CD4-positive, alpha-beta T cell (primary cell): ENCODE measurements around the gene FOXP4. TPM values are rescaled to one million over a fixed set of nuclear protein-coding genes. Genes with fewer than 3 reads are reported as not detected.
A peak's percentile ranks its signal among the peaks of the same experiment; 100 is the strongest.

Experiments used
- ATAC-seq: fragments of 200-7000 bp; cut with Tn5 transposase; one replicate; pipeline ENCODE4 v1.10.0; 2022; ENCODE audit warnings: mild to moderate bottlenecking; ENCODE audit not compliant: poor library complexity
- CTCF ChIA-PET: fragments of 350-600 bp; sonication (Branson Sonifier 250); formaldehyde crosslinking; loops from one replicate; lab custom pipeline; 2021; ENCODE audit warnings: antibody characterized with exemption, inconsistent platforms; lab: Charles Lee
- POLR2A ChIA-PET: fragments of 350-600 bp; sonication (Branson Sonifier 250); formaldehyde crosslinking; loops from one replicate; lab custom pipeline; 2021; ENCODE audit warnings: antibody characterized with exemption, inconsistent platforms; lab: Charles Lee
- DNase-seq, 14 experiments: peaks; one replicate each; pipeline ENCODE4 v3.0.0-alpha.2; 2013 to 2020; ENCODE audit warnings: mixed read lengths in 2 of 14
- H3K27ac ChIP-seq, 2 donors: one replicate each; pipeline versions ENCODE4 v1.5.1 to v1.7.0; 2013; ENCODE audit warnings: low read length in 2 of 2, low read depth in 1 of 2, mild to moderate bottlenecking in 1 of 2
- H3K27me3 ChIP-seq, 2 experiments: 1 replicate in 1 of 2; 2 replicates in 1 of 2; pipeline versions ENCODE4 v1.6.1 to v1.7.0; 2013; ENCODE audit warnings: low read length in 2 of 2, control low read depth in 1 of 2, mild to moderate bottlenecking in 1 of 2, moderate library complexity in 1 of 2; ENCODE audit not compliant: insufficient read depth in 2 of 2, control insufficient read depth in 1 of 2
- H3K36me3 ChIP-seq: one replicate; pipeline ENCODE4 v1.6.1; 2013; ENCODE audit warnings: low read length, control low read depth; ENCODE audit not compliant: insufficient read depth
- H3K4me1 ChIP-seq: one replicate; pipeline ENCODE4 v1.6.1; 2013; ENCODE audit warnings: low read length, control low read depth; ENCODE audit not compliant: insufficient read depth
- H3K4me3 ChIP-seq: one replicate; pipeline ENCODE4 v1.5.1; 2013; ENCODE audit warnings: mild to moderate bottlenecking, low read length, moderate library complexity
- H3K9me3 ChIP-seq, 2 experiments: 1 replicate in 1 of 2; 2 replicates in 1 of 2; pipeline versions ENCODE4 v1.6.1 to v1.7.0; 2013; ENCODE audit warnings: low read length in 2 of 2, mild to moderate bottlenecking in 2 of 2, control low read depth in 1 of 2, moderate library complexity in 1 of 2; ENCODE audit not compliant: control insufficient read depth in 1 of 2, insufficient read depth in 1 of 2
- H3K27ac Mint-ChIP-seq: one replicate; pipeline ENCODE4 v1.8.0; 2020; ENCODE audit warnings: mixed read lengths
- H3K27me3 Mint-ChIP-seq: one replicate; pipeline ENCODE4 v1.8.0; 2021; ENCODE audit warnings: mixed read lengths
- H3K36me3 Mint-ChIP-seq: one replicate; pipeline ENCODE4 v1.8.0; 2021; ENCODE audit warnings: low read depth, mixed read lengths
- H3K4me1 Mint-ChIP-seq: one replicate; pipeline ENCODE4 v1.8.0; 2021; ENCODE audit warnings: low read depth, mixed read lengths
- H3K4me3 Mint-ChIP-seq: one replicate; pipeline ENCODE4 v1.8.0; 2020; ENCODE audit warnings: mild to moderate bottlenecking, mixed read lengths
- H3K9me3 Mint-ChIP-seq: one replicate; pipeline ENCODE4 v1.8.0; 2020; ENCODE audit warnings: mixed read lengths
- CTCF ChIP-seq: fragments of 200-600 bp; IDR thresholded peaks from one replicate; pipeline ENCODE4 v1.8.0; 2022; ENCODE audit warnings: antibody characterized with exemption, mild to moderate bottlenecking
- intact Hi-C, 2 experiments: fragments of 100-400 bp; cut with DNase I in 1 of 2; cut with micrococcal nuclease in 1 of 2; formaldehyde crosslinking; loops; one replicate each; pipeline versions ENCODE4 v1.15.1 to v1.9.0; 2023 to 2025; cut with DNase I, micrococcal nuclease
- total RNA-seq, 174 experiments: library from RNA in 2 of 174; stranded (reverse) in 2 of 174; gene quantifications; one replicate each; pipeline ENCODE4 v1.2.3 and lab custom pipeline; 2021 to 2026

The FOXP4 gene
- total RNA-seq, 2 experiments from 2014 or later = 3.7 to 3.9 TPM

DNA sequence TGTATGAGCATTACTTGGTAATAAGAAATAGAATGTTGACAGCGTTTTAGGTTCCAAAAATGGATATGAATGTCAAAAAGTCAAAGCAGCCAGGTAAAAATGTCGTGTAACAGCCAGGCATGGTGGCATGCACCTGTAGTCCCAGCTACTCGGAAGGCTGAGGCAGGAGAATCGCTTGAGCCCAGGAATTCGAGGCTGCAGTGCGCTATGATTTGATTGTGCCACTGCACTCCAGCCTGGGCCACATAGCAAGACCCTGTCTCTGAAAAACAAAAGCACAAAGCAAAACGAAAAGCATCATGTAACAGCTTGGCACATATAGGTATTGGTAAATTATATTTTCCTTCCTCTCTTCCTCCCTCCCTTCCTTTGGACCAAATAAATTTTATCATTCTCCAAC is 16.2 kb upstream of the FOXP4 start:
- H3K27me3 Mint-ChIP-seq = peaks cover 11% of the 10 kb centered on the region
- Histone ChIP-seq H3K27ac (no peak overlapping the region), H3K27me3 (peaks cover 0 to 2% of the 10 kb centered on the region in 2 experiments), H3K4me1 (peaks cover 31% of the 10 kb centered on the region), H3K9me3 (no peaks in the 10 kb centered on the region), H3K4me3 (no peak overlapping the region), H3K36me3 (no peaks in the 10 kb centered on the region)
- H3K4me1 Mint-ChIP-seq = peaks cover 26% of the 10 kb centered on the region
- H3K27ac Mint-ChIP-seq = no peak overlapping the region
- CTCF ChIA-PET = no interaction called here
- POLR2A ChIA-PET = no interaction called here
- no peaks in the 10 kb centered on the region for H3K9me3 Mint-ChIP-seq
- no peak for ATAC-seq
- intact Hi-C loops = loop anchor here in 1 of 2 experiments (5.0 kb wide), 1 partner anchor 78 kb away; no protein-coding TSS in a partner anchor
- DNase-seq = no peak
- TF ChIP-seq CTCF = no peak
- no peaks in the 10 kb centered on the region for H3K36me3 Mint-ChIP-seq
- H3K4me3 Mint-ChIP-seq = no peak overlapping the region

DNA sequence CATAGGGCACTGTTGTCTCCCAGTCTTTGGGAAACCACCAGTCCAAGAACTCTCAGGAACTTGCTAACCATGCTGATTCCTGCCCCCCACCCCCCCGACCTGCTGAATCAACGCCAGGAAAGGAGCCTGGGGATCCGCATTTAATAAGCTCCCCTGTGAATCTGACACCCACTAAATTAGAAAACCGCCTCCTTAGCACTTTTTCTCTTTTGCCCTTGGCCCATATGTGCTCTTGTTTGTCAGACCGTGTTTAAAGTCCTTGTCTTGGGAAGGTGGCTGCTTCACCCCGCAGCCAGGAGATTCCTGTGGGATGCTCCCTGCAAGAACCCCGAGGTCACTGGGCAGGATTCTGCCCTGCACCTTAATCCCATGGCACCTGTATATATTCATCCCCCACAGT is 15.7 kb upstream of the FOXP4 start:
- POLR2A ChIA-PET = no interaction called here
- no peak overlapping the region for H3K27ac ChIP-seq
- H3K4me1 ChIP-seq = peaks cover 31% of the 10 kb centered on the region
- Mint-ChIP-seq H3K9me3 (no peaks in the 10 kb centered on the region), H3K4me1 (peaks cover 26% of the 10 kb centered on the region), H3K4me3 (no peak overlapping the region), H3K36me3 (no peaks in the 10 kb centered on the region), H3K27ac (no peak overlapping the region), H3K27me3 (peaks cover 11% of the 10 kb centered on the region)
- H3K27me3 ChIP-seq = peaks cover 0 to 2% of the 10 kb centered on the region in 2 experiments
- H3K9me3 ChIP-seq = no peaks in the 10 kb centered on the region
- intact Hi-C loops = no loop called here
- H3K36me3 ChIP-seq = no peaks in the 10 kb centered on the region
- ATAC-seq = no peak
- TF ChIP-seq CTCF = no peak
- no peak for DNase-seq
- CTCF ChIA-PET = no interaction called here
- no peak overlapping the region for H3K4me3 ChIP-seq

DNA sequence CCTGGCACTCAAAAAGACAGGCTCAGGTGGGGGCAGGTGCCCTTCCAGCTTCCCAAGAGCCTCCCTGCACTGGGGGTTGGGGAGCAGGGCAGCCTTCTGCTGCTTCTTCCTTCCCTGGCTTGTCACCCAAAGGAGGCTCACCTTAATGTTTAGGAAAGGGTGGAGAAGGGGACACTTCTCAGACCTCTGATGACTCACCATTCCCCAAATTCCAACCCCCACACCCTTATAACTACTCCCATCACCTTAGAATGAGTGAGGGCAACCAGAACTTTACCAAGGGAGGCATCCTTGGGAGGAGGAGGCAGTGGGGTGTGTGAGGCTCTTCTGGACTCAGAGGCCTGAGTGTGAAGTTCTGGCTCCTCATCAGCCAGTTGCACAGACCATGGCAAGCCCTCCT is 15.2 kb upstream of the FOXP4 start:
- Mint-ChIP-seq H3K4me3 (peak overlapping the region; percentile 21), H3K27ac (no peak overlapping the region), H3K9me3 (no peaks in the 10 kb centered on the region), H3K4me1 (peaks cover 26% of the 10 kb centered on the region), H3K27me3 (peaks cover 11% of the 10 kb centered on the region), H3K36me3 (no peaks in the 10 kb centered on the region)
- Histone ChIP-seq H3K27me3 (peaks cover 0 to 2% of the 10 kb centered on the region in 2 experiments), H3K27ac (no peak overlapping the region), H3K4me1 (peaks cover 31% of the 10 kb centered on the region), H3K4me3 (no peak overlapping the region), H3K36me3 (no peaks in the 10 kb centered on the region), H3K9me3 (no peaks in the 10 kb centered on the region)
- CTCF ChIA-PET = no interaction called here
- no peak for TF ChIP-seq CTCF
- no peak for ATAC-seq
- intact Hi-C loops = no loop called here
- DNase-seq = no peak
- POLR2A ChIA-PET = interaction anchor here (1.4 kb wide), 1 partner anchor 15 kb away, joined by 4 read pairs; the partner anchor contains the start of gene FOXP4
